Stimulated activated memory B cell treated with anti-CD40 and anti-IgM and Interleukin-4, amounts not matched to agents 10 μg/mL and 1 μg/mL and 100 μg/mL, for 72 hours (primary cell): Measurements from ENCODE around the gene CACNB4.

ENCODE experiments used
- ATAC-seq: fragments of 150-1000 bp; cut with Tn5 transposase; 2 replicates; pipeline ENCODE4 v1.10.0; 2021
- H3K27ac Mint-ChIP-seq: one replicate; pipeline ENCODE4 v1.8.0; 2022; ENCODE audit warnings: mild to moderate bottlenecking, mixed read lengths
- H3K27me3 Mint-ChIP-seq: one replicate; pipeline ENCODE4 v1.8.0; 2022; ENCODE audit warnings: mixed read lengths
- H3K36me3 Mint-ChIP-seq: one replicate; pipeline ENCODE4 v1.8.0; 2022; ENCODE audit warnings: mixed read lengths
- H3K4me1 Mint-ChIP-seq: one replicate; pipeline ENCODE4 v1.8.0; 2022; ENCODE audit warnings: mixed read lengths
- H3K4me3 Mint-ChIP-seq: one replicate; pipeline ENCODE4 v1.8.0; 2022; ENCODE audit warnings: mild to moderate bottlenecking, moderate library complexity, mixed read lengths
- H3K9me3 Mint-ChIP-seq: one replicate; pipeline ENCODE4 v1.8.0; 2022; ENCODE audit warnings: mixed read lengths

CACNB4 gene

DNA sequence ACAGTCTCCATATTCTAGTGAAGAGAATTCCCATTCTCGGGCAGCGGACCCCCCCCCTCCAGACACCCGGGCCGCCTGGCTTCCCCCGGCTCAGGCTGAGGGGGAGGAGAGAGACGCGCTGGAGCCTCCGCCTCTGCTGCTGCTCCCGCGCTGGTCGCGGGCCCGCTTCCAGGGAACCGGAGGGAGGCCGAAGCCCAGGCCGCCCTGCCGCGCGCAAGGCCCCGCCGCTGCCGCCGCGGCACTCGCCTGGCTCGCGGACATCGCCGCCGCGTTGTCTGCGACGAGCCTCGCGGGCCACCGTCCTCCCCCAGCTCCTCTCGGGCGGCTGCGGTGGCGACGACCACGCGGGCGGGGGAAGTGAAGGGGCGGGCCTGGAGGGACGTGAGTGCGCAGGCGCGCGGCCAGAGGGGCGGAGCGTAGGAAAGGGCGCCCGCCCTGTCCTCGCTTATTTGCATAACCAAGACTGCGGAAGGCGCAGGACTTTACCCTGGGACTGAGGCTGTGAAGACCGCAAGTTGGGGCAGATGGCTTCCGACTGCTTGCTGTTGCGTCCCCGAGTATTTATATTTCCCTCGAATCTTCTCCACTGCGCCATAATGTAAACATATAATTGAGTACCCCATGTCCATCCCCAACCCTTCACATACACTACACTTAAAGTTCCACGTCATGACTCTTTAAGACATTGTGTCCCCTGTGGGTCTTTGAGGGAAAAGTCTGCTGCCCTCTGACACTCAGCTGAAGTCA lies 270.5 kb downstream of the CACNB4 start, which contains the start of gene ARL5A:
Gene ARL5A, minus strand, starts transcription at position 279 of the 747 bp plus-strand sequence. Its CDS starts 245 bp downstream, at position 34.
- H3K4me1 Mint-ChIP-seq = peaks cover 52% of the 10 kb centered on the region
- H3K27ac Mint-ChIP-seq = peak within 1 kb of the TSS; percentile 92
- peaks cover 3% of the 10 kb centered on the region for H3K36me3 Mint-ChIP-seq
- H3K27me3 Mint-ChIP-seq = no peaks in the 10 kb centered on the region
- no peaks in the 10 kb centered on the region for H3K9me3 Mint-ChIP-seq
- H3K4me3 Mint-ChIP-seq = peak within 1 kb of the TSS; percentile 87
- peak; percentile 98 for ATAC-seq

DNA sequence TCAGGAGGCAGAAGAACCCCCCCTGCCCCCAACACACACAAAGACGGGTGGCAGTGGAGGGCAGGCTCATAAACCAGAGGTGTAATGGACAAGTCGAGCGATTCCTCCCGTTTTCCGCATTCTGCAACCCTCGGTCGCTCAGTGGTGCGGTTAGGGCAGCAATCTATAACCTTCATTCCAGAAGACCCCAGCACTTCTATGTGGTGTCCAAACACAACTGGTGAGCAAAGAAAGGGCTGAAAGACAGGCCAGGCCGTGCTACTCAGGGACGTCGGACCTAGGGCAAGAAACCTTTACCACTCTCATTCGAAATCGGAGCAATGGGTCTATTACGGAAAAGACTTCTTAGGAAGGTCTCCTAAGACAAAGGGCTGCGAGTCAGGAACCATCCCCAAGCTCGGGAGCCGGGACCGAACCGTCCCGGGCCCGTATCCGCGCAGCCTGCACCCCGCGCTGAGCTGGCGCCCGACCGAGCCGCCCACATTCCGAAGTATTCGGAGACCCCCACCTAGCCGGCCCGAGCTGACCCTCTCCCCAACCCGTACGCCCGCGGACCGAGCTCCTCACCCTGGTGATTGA lies 271.2 kb downstream of the CACNB4 start:
- Mint-ChIP-seq H3K27ac (peak overlapping the region; percentile 92), H3K36me3 (peaks cover 9% of the 10 kb centered on the region), H3K4me3 (peak overlapping the region; percentile 87), H3K27me3 (no peaks in the 10 kb centered on the region), H3K9me3 (no peaks in the 10 kb centered on the region), H3K4me1 (peaks cover 59% of the 10 kb centered on the region)
- ATAC-seq = peak; percentile 59

DNA sequence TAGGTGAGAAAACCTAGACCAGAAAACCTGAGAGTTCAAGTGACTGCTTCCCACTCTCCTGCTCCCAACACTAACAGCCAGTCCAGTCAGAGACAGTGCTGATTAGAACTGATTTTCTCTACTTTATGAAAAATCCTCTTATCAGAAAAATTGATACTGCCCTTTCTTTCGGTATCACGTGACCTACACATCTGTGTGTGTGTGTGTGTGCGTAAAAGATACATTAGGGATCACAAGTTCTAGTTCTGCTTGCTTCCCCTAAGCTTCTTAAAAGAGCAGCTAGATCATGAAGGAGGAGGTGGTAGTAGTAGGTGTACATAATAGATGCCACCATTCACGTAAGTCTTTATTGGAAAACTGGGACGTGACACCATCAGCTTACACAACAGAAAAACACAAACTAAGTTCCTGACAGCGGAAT lies 272.1 kb downstream of the CACNB4 start:
- H3K9me3 Mint-ChIP-seq = no peaks in the 10 kb centered on the region
- H3K36me3 Mint-ChIP-seq = peaks cover 15% of the 10 kb centered on the region
- peak overlapping the region; percentile 87 for H3K4me3 Mint-ChIP-seq
- peak overlapping the region; percentile 92 for H3K27ac Mint-ChIP-seq
- peaks cover 66% of the 10 kb centered on the region for H3K4me1 Mint-ChIP-seq
- no peak for ATAC-seq
- no peaks in the 10 kb centered on the region for H3K27me3 Mint-ChIP-seq

DNA sequence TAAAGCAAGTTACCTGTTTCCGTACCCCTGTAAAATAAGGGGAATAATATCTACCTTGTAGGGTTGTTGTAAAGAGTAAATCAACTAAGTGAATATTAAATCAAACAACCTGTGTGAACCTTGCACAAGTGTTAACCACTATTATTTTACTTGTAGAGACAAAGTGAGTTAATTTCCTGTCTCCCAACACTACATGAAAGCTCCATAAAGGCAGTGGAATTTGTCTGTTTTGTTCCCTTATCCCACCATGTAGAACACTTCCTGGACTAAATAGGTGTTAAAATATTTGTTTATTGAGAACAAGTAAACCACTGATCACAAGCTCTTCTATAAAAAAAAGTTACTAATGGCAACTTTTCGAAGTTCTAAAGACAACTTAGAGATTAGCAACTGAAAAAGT lies 274.0 kb downstream of the CACNB4 start:
- Mint-ChIP-seq H3K4me3 (no peak overlapping the region), H3K4me1 (peaks cover 77% of the 10 kb centered on the region), H3K9me3 (no peaks in the 10 kb centered on the region), H3K36me3 (peaks cover 24% of the 10 kb centered on the region), H3K27ac (no peak overlapping the region), H3K27me3 (no peaks in the 10 kb centered on the region)
- no peak for ATAC-seq

DNA sequence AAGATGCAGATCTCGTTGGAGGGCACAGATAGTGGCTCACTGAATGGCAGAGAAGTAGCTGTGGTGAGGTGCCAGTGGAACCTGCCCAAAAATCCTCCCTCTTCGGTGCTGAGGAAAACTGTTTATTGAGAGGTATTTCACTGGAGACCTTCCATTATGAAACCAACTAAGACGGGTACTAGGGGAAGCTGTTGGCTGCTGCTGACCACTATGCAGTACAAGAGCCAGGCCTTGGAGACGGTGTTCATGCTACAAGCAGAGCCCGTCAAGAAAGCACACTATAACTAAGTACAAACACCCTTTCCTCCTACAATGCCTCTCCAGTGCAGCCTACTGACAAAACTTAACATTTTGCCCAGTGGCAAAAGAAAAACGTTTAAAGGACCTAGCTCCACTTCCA lies 275.2 kb downstream of the CACNB4 start:
- ATAC-seq = no peak
- H3K27me3 Mint-ChIP-seq = no peaks in the 10 kb centered on the region
- H3K27ac Mint-ChIP-seq = peak overlapping the region; percentile 59
- peaks cover 24% of the 10 kb centered on the region for H3K36me3 Mint-ChIP-seq
- H3K4me3 Mint-ChIP-seq = no peak overlapping the region
- H3K4me1 Mint-ChIP-seq = peaks cover 66% of the 10 kb centered on the region
- no peaks in the 10 kb centered on the region for H3K9me3 Mint-ChIP-seq

DNA sequence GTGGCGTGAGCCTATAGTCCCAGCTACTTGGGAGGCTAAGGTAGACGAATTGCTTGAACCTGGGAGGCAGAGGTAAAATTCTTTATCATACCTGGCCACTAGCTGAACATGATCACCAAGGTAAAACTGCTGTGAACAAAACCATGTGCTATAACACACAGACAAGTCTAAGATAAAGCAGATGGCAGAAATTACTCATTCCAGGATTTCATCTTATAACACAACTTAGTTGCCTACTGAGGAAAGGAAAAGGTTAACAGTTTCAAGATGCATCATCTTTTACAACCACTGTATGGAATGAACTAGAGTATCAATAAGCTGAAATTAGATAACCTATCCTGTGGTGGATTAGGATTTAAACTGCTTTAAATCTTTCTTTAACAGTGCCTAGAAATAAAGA lies 278.9 kb downstream of the CACNB4 start:
- H3K9me3 Mint-ChIP-seq = no peaks in the 10 kb centered on the region
- peaks cover 55% of the 10 kb centered on the region for H3K4me1 Mint-ChIP-seq
- H3K27ac Mint-ChIP-seq = no peak overlapping the region
- no peaks in the 10 kb centered on the region for H3K27me3 Mint-ChIP-seq
- peaks cover 41% of the 10 kb centered on the region for H3K36me3 Mint-ChIP-seq
- no peak overlapping the region for H3K4me3 Mint-ChIP-seq
- ATAC-seq = peak; percentile 72

DNA sequence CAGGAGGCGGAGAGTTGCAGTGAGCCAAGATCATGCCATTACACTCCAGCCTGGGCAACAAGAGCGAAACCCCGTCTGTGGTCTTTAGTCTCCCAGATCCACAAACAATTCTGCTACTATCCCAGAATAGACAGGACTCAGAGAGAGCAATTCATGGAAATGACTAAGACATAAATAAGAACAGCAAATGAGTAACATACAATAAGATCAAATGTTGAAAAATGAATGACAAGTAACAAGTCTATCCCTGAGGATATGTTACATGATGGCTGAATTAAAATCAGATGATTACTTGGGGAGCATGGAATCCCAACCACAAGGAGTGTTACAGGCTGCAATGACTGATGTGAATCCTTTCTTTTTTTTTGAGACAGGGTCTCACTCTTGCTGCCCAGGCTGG lies 280.9 kb downstream of the CACNB4 start:
- Mint-ChIP-seq H3K27me3 (no peaks in the 10 kb centered on the region), H3K4me1 (peaks cover 36% of the 10 kb centered on the region)
- no peak for ATAC-seq

DNA sequence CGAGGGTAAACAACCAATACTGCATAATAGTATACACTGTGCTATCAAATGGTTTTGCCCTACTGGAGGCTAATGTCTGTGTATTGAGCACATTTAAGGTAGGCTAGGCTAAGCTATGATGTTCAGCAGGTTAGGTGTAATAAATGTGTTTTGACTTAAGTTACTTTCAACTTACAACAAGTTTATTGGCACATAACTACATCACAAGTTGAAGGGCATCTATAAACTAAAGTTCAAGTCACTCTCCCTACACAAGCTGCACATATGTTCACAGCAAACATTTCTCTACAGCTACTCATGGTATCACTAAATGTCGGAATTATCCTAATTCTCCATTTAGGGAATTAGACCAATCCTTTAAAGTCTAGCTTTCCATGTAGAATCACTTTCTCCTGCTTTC lies 282.0 kb downstream of the CACNB4 start:
- no peaks in the 10 kb centered on the region for H3K9me3 Mint-ChIP-seq
- peaks cover 26% of the 10 kb centered on the region for H3K4me1 Mint-ChIP-seq
- no peak overlapping the region for H3K27ac Mint-ChIP-seq
- no peak overlapping the region for H3K4me3 Mint-ChIP-seq
- H3K36me3 Mint-ChIP-seq = peaks cover 39% of the 10 kb centered on the region
- no peaks in the 10 kb centered on the region for H3K27me3 Mint-ChIP-seq
- no peak for ATAC-seq

More for the DNA sequence above, 280.9 kb downstream of the CACNB4 start:
- no peak overlapping the region for H3K4me3 Mint-ChIP-seq
- no peaks in the 10 kb centered on the region for H3K9me3 Mint-ChIP-seq
- H3K36me3 Mint-ChIP-seq = peaks cover 37% of the 10 kb centered on the region
- no peak overlapping the region for H3K27ac Mint-ChIP-seq

DNA sequence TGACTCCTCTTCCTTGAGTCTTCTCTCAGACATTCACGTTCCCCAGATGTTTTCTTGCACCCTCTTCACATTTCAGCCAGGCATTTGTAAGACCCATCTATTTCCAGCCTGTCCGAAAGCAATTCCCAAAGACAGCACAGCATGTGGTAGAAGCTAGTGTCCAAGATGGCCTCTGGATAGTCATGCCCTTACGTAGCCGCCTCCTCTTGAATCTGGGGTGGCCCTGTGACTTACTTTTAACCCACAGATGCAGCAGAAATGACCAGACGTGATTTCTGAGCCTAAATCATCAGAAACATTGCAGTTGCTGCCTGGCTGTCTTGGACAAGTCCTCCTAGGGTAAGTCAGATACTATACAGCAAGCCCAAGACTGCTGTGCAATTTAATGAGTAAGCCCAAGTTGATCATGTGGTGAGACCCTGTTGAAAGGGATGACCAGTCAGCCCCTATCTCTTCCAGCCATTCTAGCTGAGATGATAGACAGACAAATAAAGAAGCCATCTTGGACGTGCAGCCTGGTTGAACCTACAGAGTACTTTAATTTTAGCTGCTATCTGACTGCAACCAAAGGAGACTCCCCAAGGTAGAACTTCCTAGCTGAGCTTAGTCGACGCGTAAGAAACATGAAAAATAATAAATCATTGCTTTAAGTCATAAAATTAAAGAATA lies 282.9 kb downstream of the CACNB4 start:
- Mint-ChIP-seq H3K27ac (no peak overlapping the region), H3K27me3 (no peaks in the 10 kb centered on the region), H3K9me3 (no peaks in the 10 kb centered on the region), H3K4me1 (peaks cover 22% of the 10 kb centered on the region), H3K36me3 (peaks cover 40% of the 10 kb centered on the region), H3K4me3 (no peak overlapping the region)
- ATAC-seq = no peak

DNA sequence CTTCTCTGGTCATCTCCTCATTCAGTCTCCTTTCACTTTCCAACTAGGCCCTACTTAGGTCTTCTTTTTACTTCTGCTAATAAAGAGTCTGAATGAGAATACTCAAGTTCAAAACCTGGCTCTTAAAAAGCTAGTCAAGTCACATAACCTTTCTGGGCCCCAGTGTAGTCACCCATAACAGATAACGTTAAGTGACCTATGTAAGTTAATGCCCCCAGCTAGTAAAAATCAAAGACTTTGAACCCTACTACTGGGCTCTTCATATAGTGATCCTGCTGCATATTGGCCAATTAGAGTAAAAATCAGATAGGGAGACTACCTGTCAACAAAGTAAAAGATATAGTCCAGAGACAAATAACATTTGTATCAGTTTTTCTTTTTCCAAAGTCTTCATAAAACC lies 288.4 kb downstream of the CACNB4 start:
- Mint-ChIP-seq H3K27ac (no peak overlapping the region), H3K4me3 (no peak overlapping the region), H3K4me1 (peaks cover 5% of the 10 kb centered on the region), H3K9me3 (no peaks in the 10 kb centered on the region), H3K36me3 (peaks cover 33% of the 10 kb centered on the region), H3K27me3 (no peaks in the 10 kb centered on the region)
- no peak for ATAC-seq

DNA sequence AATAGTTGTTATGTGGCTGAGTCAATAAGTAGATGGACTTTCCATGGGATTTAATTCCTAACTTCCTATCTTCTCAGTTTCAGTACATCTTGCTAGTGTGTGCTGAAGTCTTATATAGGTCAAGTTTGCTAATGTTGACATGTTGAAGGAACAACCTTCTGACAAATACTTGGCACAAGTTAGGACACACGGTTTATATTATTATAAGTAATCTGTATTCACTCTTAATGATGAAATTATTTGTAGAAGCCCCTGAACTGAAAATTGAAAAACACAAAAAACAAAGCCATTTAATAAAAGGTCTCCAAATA lies 289.8 kb downstream of the CACNB4 start:
- Mint-ChIP-seq H3K27me3 (no peaks in the 10 kb centered on the region), H3K9me3 (no peaks in the 10 kb centered on the region), H3K4me3 (no peak overlapping the region), H3K36me3 (peaks cover 27% of the 10 kb centered on the region), H3K4me1 (no peaks in the 10 kb centered on the region), H3K27ac (no peak overlapping the region)
- ATAC-seq = no peak

DNA sequence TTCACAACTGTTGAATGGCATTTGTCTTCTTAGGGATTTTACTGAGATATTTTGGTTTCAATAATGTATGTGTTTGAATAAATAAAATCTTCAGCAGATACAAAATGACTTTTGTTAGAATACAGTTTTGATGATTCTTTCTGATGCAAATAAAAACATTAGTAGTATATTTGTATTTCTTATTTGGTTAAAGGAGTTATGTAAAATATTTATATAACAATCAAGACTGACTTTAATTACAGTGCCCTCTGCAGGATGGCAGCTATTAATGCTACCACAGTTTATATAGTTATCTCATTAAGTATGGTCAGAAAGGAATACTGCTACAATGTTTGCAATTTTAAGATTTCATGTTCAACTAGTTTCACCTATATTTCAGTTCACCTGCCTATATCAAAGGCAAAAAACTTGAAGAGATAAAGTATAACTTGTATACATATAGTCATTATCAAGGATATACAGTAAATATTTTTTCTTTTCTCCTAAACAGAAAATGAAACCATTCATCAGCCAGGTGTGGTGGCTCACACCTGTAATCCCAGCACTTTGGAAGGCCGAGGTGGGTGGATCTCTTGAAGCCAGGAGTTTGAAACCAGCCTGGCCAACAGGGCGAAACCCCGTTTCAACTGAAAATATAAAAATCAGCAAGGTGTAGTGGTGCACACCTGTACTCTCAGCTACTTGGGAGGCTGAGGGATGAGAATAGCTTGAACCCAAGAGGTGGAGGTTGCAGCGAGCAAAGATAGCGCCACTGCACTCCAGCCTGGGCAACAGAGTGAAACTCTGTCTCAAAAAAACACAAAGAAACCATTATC lies 290.4 kb downstream of the CACNB4 start:
- no peaks in the 10 kb centered on the region for H3K4me1 Mint-ChIP-seq
- H3K9me3 Mint-ChIP-seq = no peaks in the 10 kb centered on the region
- no peak overlapping the region for H3K4me3 Mint-ChIP-seq
- peaks cover 29% of the 10 kb centered on the region for H3K36me3 Mint-ChIP-seq
- no peaks in the 10 kb centered on the region for H3K27me3 Mint-ChIP-seq
- no peak for ATAC-seq
- H3K27ac Mint-ChIP-seq = no peak overlapping the region

DNA sequence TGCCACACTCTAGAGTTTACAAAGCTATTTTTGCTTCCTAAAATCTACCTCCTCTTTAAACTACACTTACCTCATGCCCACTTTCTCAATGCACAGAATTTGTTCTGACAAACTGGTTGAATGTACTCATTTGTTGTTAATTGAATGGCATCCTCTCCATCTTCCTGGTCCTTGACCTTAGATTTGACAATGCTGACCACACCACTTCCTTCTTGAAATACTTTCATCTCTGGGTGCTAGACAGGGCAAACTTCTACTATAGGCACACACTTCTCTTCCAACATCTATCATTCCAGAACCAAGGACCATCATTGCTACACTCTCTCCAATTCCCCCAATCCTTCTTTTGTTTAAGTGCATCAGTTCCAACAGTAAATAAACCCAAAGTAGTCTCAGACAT lies 292.9 kb downstream of the CACNB4 start:
- Mint-ChIP-seq H3K27me3 (no peaks in the 10 kb centered on the region), H3K27ac (no peak overlapping the region), H3K4me3 (no peak overlapping the region), H3K36me3 (peaks cover 26% of the 10 kb centered on the region), H3K4me1 (no peaks in the 10 kb centered on the region), H3K9me3 (no peaks in the 10 kb centered on the region)
- no peak for ATAC-seq

DNA sequence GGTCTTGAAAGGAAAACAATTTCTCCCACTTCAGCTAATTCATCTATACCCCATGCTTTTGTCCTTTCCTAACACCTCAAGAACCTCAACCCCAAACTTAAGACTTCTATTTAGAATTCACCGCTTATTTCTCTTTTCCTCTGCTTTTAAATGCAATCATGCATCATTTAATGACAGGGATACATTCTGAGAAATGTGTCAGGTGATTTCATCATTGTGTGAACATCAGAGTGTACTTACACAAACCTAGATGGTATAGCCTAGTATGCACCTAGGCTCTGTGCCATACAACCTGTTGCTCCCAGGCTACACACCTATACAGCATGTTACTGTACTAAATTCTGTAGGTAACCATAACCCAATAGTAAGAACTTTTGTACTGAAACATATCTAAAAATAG lies 293.5 kb downstream of the CACNB4 start:
- Mint-ChIP-seq H3K27me3 (no peaks in the 10 kb centered on the region), H3K36me3 (peaks cover 25% of the 10 kb centered on the region), H3K4me3 (no peak overlapping the region), H3K4me1 (no peaks in the 10 kb centered on the region), H3K27ac (no peak overlapping the region), H3K9me3 (no peaks in the 10 kb centered on the region)
- ATAC-seq = no peak

DNA sequence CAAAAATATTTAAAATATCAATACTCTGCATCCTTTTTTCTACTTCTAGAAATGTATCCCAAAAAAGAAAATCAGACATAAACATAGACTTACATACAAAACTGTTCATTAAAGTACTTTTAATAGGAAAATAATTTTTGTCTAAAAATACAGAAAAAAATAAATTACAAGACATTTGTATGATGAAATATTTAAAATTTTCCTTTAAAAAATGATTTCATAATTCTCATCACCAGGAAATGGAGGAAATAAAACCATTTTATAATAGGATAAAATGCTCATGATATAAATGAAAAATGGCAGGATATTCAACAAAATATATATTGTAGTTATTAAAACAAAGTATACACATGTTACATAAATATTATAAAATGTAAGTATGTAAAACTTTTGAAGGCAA lies 295.0 kb downstream of the CACNB4 start:
- Mint-ChIP-seq H3K36me3 (peaks cover 21% of the 10 kb centered on the region), H3K9me3 (no peaks in the 10 kb centered on the region), H3K27ac (no peak overlapping the region), H3K4me3 (no peak overlapping the region), H3K27me3 (no peaks in the 10 kb centered on the region), H3K4me1 (no peaks in the 10 kb centered on the region)
- no peak for ATAC-seq
